Measurements from ENCODE around the gene LPP. TPM values are rescaled to one million over a fixed set of nuclear protein-coding genes. Genes with fewer than 3 reads are reported as not detected.

Gene LPP
- total RNA-seq, 1 experiment from 2014 or later: 148 TPM

DNA sequence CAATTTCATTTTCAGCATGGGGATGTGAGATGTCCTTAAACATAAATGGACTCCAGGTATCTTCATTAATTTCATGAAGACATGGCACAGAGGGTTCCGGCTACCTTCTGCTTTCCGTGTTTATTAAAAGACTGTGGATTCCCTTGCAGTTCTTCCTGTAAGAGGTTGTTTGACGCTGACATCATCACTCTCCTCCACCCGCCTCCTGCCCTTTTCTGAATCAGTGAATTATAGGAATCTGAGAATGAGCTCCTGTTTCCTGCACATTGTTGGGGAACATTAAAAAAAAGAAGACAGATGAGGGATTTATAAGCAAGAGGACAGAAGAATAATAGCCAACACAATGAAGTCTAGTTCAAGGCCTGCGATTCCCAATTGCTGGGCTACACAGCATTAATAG, 191.3 kb downstream of the LPP start:
- 0 out of 2 replicates have a peak, but pooled peaks cover 6% of the 10 kb centered on the region for H3K36me3 ChIP-seq (ENCODE audit: low read depth)
- no peak overlapping the region for H3K27ac ChIP-seq
- H4K20me1 ChIP-seq (ENCODE audit: insufficient read depth): no peaks in the 10 kb centered on the region
- no peak for DNase-seq
- H3K9me2 ChIP-seq (ENCODE audit: insufficient read depth): no peaks in the 10 kb centered on the region
- no peak overlapping the region for H2AFZ ChIP-seq
- no peaks in the 10 kb centered on the region for H3K9me3 ChIP-seq (ENCODE audit: insufficient read depth, low read depth)
- H3K27me3 ChIP-seq (ENCODE audit: insufficient read depth, low read depth): no peaks in the 10 kb centered on the region
- no TSS peak for BruUV-seq (replicated peaks)
- intact Hi-C loops (cut with micrococcal nuclease; ENCODE audit: unreplicated experiment): loop anchor here (5.0 kb wide), 2 partner anchors 193 to 607 kb away; partner anchors contain the start of gene LPP
- no peaks in the 10 kb centered on the region for H3K79me2 ChIP-seq (ENCODE audit: low read depth)
- no peak for TF ChIP-seq EZH2 (IDR thresholded peaks at IDR 0.05; ENCODE audit: low read depth)
- TF ChIP-seq, protein P1, sequence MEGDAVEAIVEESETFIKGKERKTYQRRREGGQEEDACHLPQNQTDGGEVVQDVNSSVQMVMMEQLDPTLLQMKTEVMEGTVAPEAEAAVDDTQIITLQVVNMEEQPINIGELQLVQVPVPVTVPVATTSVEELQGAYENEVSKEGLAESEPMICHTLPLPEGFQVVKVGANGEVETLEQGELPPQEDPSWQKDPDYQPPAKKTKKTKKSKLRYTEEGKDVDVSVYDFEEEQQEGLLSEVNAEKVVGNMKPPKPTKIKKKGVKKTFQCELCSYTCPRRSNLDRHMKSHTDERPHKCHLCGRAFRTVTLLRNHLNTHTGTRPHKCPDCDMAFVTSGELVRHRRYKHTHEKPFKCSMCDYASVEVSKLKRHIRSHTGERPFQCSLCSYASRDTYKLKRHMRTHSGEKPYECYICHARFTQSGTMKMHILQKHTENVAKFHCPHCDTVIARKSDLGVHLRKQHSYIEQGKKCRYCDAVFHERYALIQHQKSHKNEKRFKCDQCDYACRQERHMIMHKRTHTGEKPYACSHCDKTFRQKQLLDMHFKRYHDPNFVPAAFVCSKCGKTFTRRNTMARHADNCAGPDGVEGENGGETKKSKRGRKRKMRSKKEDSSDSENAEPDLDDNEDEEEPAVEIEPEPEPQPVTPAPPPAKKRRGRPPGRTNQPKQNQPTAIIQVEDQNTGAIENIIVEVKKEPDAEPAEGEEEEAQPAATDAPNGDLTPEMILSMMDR (conservative IDR thresholded peaks at IDR 0.05): no peak
- no peak overlapping the region for H3K4me2 ChIP-seq
- ChIA-PET CTCF (no interaction called here), POLR2A (ENCODE audit: unreplicated experiment) (interaction anchor here (0.6 to 1.0 kb wide), 3 partner anchors 50 to 277 kb away, joined by 3 to 11 read pairs (median 4); no protein-coding TSS in a partner anchor)
- H3F3A ChIP-seq (ENCODE audit: insufficient read depth, low read depth): peaks cover 16% of the 10 kb centered on the region
- H3K4me1 ChIP-seq (replicated peaks; ENCODE audit: insufficient read depth): peaks cover 17% of the 10 kb centered on the region
- no peak overlapping the region for H3K4me3 ChIP-seq

DNA sequence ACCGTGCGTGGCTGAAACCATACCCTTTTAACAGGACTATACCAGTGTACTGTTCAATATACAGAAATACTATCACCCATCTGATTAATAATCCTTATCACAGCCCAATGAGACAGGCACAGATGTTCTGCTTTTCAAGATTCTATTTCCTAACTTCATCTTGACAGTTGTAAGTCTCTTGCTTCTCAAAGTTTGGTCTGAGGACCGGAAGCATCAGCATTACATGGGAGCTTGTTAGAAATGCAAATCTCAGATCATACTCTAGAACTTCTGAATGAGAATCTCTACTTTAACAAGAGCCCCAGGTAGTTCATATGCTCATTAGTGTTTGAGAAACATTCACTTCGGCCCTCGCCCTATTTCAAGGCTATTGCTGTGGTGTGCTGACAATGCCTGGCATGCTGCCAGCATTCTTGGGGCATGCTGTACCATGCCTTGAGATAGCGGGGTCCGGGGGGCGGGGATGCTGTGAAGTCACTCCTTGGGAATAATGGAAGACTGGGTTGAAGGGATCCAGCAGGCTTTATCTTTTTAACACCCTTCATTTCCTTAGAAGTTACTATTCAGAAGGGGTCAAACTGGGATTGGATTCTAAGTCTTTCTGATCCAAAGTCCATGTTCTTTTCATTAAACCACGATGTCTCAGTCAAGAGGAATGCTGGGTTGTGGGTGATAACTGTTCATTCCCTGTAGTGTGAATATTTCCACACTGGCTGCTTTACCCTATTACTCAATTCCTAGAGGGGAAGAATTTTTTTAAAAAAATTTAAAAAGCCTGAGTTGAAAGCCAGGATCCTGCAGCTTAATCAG, 194.7 kb downstream of the LPP start:
- Histone ChIP-seq H3K79me2 (ENCODE audit: low read depth) (no peaks in the 10 kb centered on the region), H3K4me1 (replicated peaks; ENCODE audit: insufficient read depth) (peaks cover 17% of the 10 kb centered on the region), H3K9me3 (ENCODE audit: insufficient read depth, low read depth) (no peaks in the 10 kb centered on the region), H4K20me1 (ENCODE audit: insufficient read depth) (no peaks in the 10 kb centered on the region), H3K9me2 (ENCODE audit: insufficient read depth) (no peaks in the 10 kb centered on the region), H3K36me3 (ENCODE audit: low read depth) (no peaks in the 10 kb centered on the region), H3K4me3 (no peak overlapping the region), H3K27me3 (ENCODE audit: insufficient read depth, low read depth) (no peaks in the 10 kb centered on the region), H3F3A (ENCODE audit: insufficient read depth, low read depth) (peaks cover 16% of the 10 kb centered on the region), H3K4me2 (peak overlapping the region; percentile 43), H3K27ac (peak overlapping the region; percentile 37), H2AFZ (no peak overlapping the region)
- POLR2A ChIA-PET (ENCODE audit: unreplicated experiment): interaction anchor here (1.2 kb wide), 1 partner anchor 54 kb away, joined by 8 read pairs; no protein-coding TSS in a partner anchor
- peak; percentile 69 to 85 for DNase-seq
- TF ChIP-seq, protein P1 (conservative IDR thresholded peaks at IDR 0.05): no peak
- no peak for TF ChIP-seq EZH2 (IDR thresholded peaks at IDR 0.05; ENCODE audit: low read depth)
- CTCF ChIA-PET: interaction anchor here (1.1 kb wide), 1 partner anchor 608 kb away, joined by 3 read pairs; no protein-coding TSS in a partner anchor
- intact Hi-C loops (cut with micrococcal nuclease; ENCODE audit: unreplicated experiment): loop anchor here (2.0 to 5.0 kb wide), 4 partner anchors 54 to 604 kb away; partner anchors contain the start of gene LPP
- no TSS peak for BruUV-seq (replicated peaks)

DNA sequence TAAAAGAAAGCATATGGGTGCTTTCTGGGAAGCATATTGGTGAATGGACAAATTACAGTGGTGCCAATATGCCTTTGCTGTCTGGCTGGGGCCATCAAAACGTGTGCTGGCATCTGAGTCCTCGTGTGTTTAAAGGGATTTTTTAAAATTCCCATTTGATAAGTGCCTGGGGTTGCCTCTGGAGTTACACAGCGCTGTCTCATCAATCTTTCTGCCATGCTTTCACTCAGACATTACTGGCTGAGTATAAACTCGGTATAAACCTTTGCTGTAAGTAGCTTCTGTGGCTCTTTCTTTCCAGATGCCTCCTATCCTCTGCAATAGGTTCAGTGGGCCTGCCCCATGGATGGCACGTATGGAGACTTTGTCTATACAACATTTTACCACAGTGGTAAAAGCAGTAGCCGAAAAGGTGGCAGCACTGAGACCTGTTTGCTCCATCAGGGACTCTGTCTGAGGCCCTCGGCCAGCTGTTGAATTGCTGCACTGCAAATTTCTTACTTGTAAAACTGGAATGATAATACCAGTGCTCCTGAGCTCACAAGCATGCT, 195.5 kb downstream of the LPP start:
- CTCF ChIA-PET: no interaction called here

More for the DNA sequence above, 195.5 kb downstream of the LPP start:
- H3K36me3 ChIP-seq (ENCODE audit: low read depth): no peaks in the 10 kb centered on the region
- BruUV-seq (replicated peaks): no TSS peak
- no peaks in the 10 kb centered on the region for H3K9me2 ChIP-seq (ENCODE audit: insufficient read depth)
- no peak overlapping the region for H3K4me2 ChIP-seq
- DNase-seq: no peak
- TF ChIP-seq, protein P1 (conservative IDR thresholded peaks at IDR 0.05): no peak
- no peak for TF ChIP-seq EZH2 (IDR thresholded peaks at IDR 0.05; ENCODE audit: low read depth)
- H3K9me3 ChIP-seq (ENCODE audit: insufficient read depth, low read depth): no peaks in the 10 kb centered on the region
- POLR2A ChIA-PET (ENCODE audit: unreplicated experiment): interaction anchor here (1.2 kb wide), 1 partner anchor 54 kb away, joined by 8 read pairs; no protein-coding TSS in a partner anchor
- intact Hi-C loops (cut with micrococcal nuclease; ENCODE audit: unreplicated experiment): loop anchor here (2.0 to 5.0 kb wide), 4 partner anchors 55 to 603 kb away; partner anchors contain the start of gene LPP
- H3K27ac ChIP-seq: no peak overlapping the region
- no peak overlapping the region for H3K4me3 ChIP-seq
- H3K79me2 ChIP-seq (ENCODE audit: low read depth): no peaks in the 10 kb centered on the region
- no peaks in the 10 kb centered on the region for H4K20me1 ChIP-seq (ENCODE audit: insufficient read depth)
- peaks cover 16% of the 10 kb centered on the region for H3F3A ChIP-seq (ENCODE audit: insufficient read depth, low read depth)
- no peak overlapping the region for H2AFZ ChIP-seq
- H3K4me1 ChIP-seq (replicated peaks; ENCODE audit: insufficient read depth): peaks cover 17% of the 10 kb centered on the region
- no peaks in the 10 kb centered on the region for H3K27me3 ChIP-seq (ENCODE audit: insufficient read depth, low read depth)

Measured in PC-9 (cell line).